Smooth muscle cell (in vitro differentiated cells): ENCODE data around the gene MTREX. TPM values are rescaled to one million over a fixed set of nuclear protein-coding genes. Genes with fewer than 3 reads are reported as not detected.

ENCODE experiments used
- DNase-seq: peaks from one replicate; lab custom pipeline; 2025; ENCODE audit not compliant: unreplicated experiment; lab: John Stamatoyannopoulos, UW
- H2AFZ ChIP-seq: fragments of 200-600 bp; sonication (generic); 2 replicates; pipeline ENCODE4 v1.6.0; 2016; ENCODE audit warnings: antibody characterized with exemption, low read depth, mild to moderate bottlenecking
- H3F3A ChIP-seq: fragments of 200-600 bp; sonication (generic); 2 replicates; pipeline ENCODE4 v1.6.0; 2017; ENCODE audit warnings: antibody characterized with exemption, low read depth
- H3K27ac ChIP-seq: fragments of 200-600 bp; sonication (generic); 2 replicates; pipeline ENCODE4 v1.5.1; 2016; ENCODE audit warnings: low read depth, mild to moderate bottlenecking
- H3K27me3 ChIP-seq: fragments of 200-600 bp; sonication (generic); 2 replicates; pipeline ENCODE4 v1.6.1; 2016; ENCODE audit warnings: low read depth, mild to moderate bottlenecking
- H3K36me3 ChIP-seq: fragments of 200-600 bp; sonication (generic); 2 replicates; pipeline ENCODE4 v1.5.1; 2016; ENCODE audit warnings: low read depth
- H3K4me1 ChIP-seq: fragments of 200-600 bp; sonication (generic); 2 replicates; pipeline ENCODE4 v1.5.1; 2016; ENCODE audit warnings: low read depth
- H3K4me2 ChIP-seq: fragments of 200-600 bp; sonication (generic); 2 replicates; pipeline ENCODE4 v1.6.0; 2016; ENCODE audit warnings: mild to moderate bottlenecking
- H3K4me3 ChIP-seq: fragments of 200-600 bp; sonication (generic); 2 replicates; pipeline ENCODE4 v1.5.1; 2016; ENCODE audit warnings: mild to moderate bottlenecking
- H3K79me2 ChIP-seq: fragments of 200-600 bp; sonication (generic); 2 replicates; pipeline ENCODE4 v1.6.0; 2016; ENCODE audit warnings: low read depth, mild to moderate bottlenecking
- H3K9ac ChIP-seq: fragments of 200-600 bp; sonication (generic); 2 replicates; pipeline ENCODE4 v1.6.0; 2016; ENCODE audit warnings: low read depth
- H3K9me3 ChIP-seq: fragments of 200-600 bp; sonication (generic); replicated peaks from 2 replicates; pipeline ENCODE4 v1.5.1; 2016; ENCODE audit warnings: low read depth
- H4K20me1 ChIP-seq: fragments of 200-600 bp; sonication (generic); 2 replicates; pipeline ENCODE4 v1.6.0; 2016; ENCODE audit warnings: low read depth
- WGBS: methylation state at CpG from one replicate; pipeline ENCODE4 v1.1.7; 2016; ENCODE audit warnings: low lambda C conversion rate; 5-methylcytosine and 5-hydroxymethylcytosine counted together
- polyA plus RNA-seq: library from polyadenylated mRNA; unstranded; fragments of >200 nt; fragmentation: Nextera tagmentation; extraction: Ambion mirVana; gene quantifications from 2 replicates; pipeline ENCODE4 v1.2.1, GENCODE V29; 2016
- total RNA-seq: library from RNA; depleted of rRNA; stranded (reverse); fragments of >200 nt; gene quantifications from 2 replicates; pipeline ENCODE4 v1.2.3, GENCODE V29; 2014
- TF ChIP-seq, protein P1 (sequence below): fragments of 200-600 bp; sonication (generic); IDR thresholded peaks from 2 replicates; pipeline ENCODE4 v1.5.1; 2017; ENCODE audit warnings: borderline replicate concordance, mild to moderate bottlenecking, antibody characterized with exemption; ENCODE audit not compliant: insufficient read depth, poor library complexity, severe bottlenecking

Gene MTREX
- total and polyA plus RNA-seq, 2 experiments from 2014 or later: 20.7 to 93.9 TPM

DNA sequence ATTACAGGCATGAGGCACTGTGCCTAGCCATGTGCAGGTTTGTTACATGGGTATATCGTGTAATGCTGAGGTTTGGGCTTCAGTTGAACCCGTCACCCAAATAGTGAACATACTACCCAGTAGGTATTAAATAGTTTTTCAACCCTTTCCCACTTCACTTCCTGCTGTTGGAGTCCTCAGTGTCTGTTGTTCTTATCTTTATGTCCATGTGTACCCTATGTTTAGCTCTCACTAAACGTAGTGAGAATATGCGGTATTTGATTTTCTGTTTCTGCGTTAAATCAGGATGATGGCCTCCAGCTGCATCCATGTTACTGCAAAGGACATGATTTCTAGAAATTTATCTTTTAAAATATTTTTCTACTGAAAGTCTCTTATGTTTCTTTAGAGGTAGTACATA is 17.8 kb downstream of the MTREX start:
- H4K20me1 ChIP-seq: peaks cover 36% of the 10 kb centered on the region
- H3K27me3 ChIP-seq: no peaks in the 10 kb centered on the region
- H3K36me3 ChIP-seq: peaks cover 14% of the 10 kb centered on the region
- H3F3A ChIP-seq: peaks cover 1% of the 10 kb centered on the region
- no peak for DNase-seq
- peaks cover 38% of the 10 kb centered on the region for H3K79me2 ChIP-seq
- H2AFZ ChIP-seq: no peak overlapping the region
- H3K27ac ChIP-seq: no peak overlapping the region
- no peaks in the 10 kb centered on the region for H3K4me1 ChIP-seq
- no peak overlapping the region for H3K9ac ChIP-seq
- no peak overlapping the region for H3K4me2 ChIP-seq
- H3K9me3 ChIP-seq: no peaks in the 10 kb centered on the region
- TF ChIP-seq, protein P1, sequence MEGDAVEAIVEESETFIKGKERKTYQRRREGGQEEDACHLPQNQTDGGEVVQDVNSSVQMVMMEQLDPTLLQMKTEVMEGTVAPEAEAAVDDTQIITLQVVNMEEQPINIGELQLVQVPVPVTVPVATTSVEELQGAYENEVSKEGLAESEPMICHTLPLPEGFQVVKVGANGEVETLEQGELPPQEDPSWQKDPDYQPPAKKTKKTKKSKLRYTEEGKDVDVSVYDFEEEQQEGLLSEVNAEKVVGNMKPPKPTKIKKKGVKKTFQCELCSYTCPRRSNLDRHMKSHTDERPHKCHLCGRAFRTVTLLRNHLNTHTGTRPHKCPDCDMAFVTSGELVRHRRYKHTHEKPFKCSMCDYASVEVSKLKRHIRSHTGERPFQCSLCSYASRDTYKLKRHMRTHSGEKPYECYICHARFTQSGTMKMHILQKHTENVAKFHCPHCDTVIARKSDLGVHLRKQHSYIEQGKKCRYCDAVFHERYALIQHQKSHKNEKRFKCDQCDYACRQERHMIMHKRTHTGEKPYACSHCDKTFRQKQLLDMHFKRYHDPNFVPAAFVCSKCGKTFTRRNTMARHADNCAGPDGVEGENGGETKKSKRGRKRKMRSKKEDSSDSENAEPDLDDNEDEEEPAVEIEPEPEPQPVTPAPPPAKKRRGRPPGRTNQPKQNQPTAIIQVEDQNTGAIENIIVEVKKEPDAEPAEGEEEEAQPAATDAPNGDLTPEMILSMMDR: no peak
- WGBS: 94% methylated on average over 5 of the region's 5 CpGs
- no peak overlapping the region for H3K4me3 ChIP-seq

DNA sequence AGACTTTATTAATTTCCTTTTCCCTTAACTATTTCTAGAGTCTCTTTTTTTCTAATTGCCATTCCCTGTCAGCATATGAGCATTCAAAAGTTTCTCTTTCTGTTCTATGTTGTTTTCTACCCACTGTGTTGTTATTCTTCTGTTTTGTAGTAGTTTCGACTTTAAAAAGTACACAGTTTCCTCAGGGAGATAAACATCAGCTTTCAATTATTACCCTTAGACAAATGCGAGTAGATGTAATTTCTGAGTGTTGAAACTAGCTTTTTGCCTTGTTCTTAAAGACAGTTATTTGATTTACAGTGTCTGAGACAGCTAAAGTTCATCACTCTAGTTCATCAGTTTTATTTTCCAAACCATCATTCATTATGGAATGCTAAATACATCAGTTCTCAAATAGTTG is 19.5 kb downstream of the MTREX start:
- peaks cover 32% of the 10 kb centered on the region for H4K20me1 ChIP-seq
- H3K4me1 ChIP-seq: no peaks in the 10 kb centered on the region
- no peak overlapping the region for H2AFZ ChIP-seq
- no peak for DNase-seq
- no peak overlapping the region for H3K4me3 ChIP-seq
- H3K79me2 ChIP-seq: peaks cover 27% of the 10 kb centered on the region
- H3K36me3 ChIP-seq: peaks cover 14% of the 10 kb centered on the region
- no peaks in the 10 kb centered on the region for H3K27me3 ChIP-seq
- H3K9me3 ChIP-seq: no peaks in the 10 kb centered on the region
- no peak overlapping the region for H3K4me2 ChIP-seq
- H3K9ac ChIP-seq: no peak overlapping the region
- H3F3A ChIP-seq: no peaks in the 10 kb centered on the region
- 90% methylated on average over 2 of the region's 2 CpGs for WGBS
- TF ChIP-seq, protein P1: no peak
- H3K27ac ChIP-seq: no peak overlapping the region

- Histone ChIP-seq H3K4me2 (no peak overlapping the region), H3K4me1 (no peaks in the 10 kb centered on the region), H3K9ac (no peak overlapping the region), H4K20me1 (peaks cover 20% of the 10 kb centered on the region), H3K27ac (no peak overlapping the region), H2AFZ (no peak overlapping the region), H3K4me3 (no peak overlapping the region), H3K27me3 (no peaks in the 10 kb centered on the region), H3F3A (peaks cover 5% of the 10 kb centered on the region), H3K79me2 (peaks cover 52% of the 10 kb centered on the region), H3K9me3 (no peaks in the 10 kb centered on the region), H3K36me3 (peaks cover 27% of the 10 kb centered on the region)
- WGBS: 41% methylated on average over 3 of the region's 3 CpGs
- TF ChIP-seq, protein P1: no peak
- no peak for DNase-seq
These were observed 23.5 kb downstream of the MTREX start for GRCh38 chr5:55331321-55331720.

DNA sequence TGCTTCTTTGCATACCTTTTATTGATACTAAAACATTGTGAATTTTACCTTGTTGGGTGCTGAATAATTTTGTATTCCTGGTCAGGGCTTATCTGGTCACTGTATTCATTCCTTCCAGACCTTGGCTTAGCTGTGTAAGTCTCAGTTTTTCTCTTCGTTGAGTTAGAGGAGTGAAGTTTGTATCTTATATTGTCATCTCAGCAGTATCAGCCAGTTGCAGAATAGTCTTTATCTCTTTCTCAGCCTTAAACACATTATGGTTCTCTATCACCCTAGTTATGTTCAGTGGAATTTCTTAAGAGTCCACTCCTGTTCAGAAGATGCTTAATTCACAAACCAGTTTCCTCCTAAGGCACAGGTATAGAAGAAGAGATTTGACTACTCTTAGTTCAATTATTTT is 25.2 kb downstream of the MTREX start:
- no peak for DNase-seq
- Histone ChIP-seq H3K4me2 (no peak overlapping the region), H2AFZ (no peak overlapping the region), H4K20me1 (peaks cover 28% of the 10 kb centered on the region), H3K79me2 (peaks cover 60% of the 10 kb centered on the region), H3K27ac (no peak overlapping the region), H3K27me3 (no peaks in the 10 kb centered on the region), H3K9me3 (no peaks in the 10 kb centered on the region), H3K9ac (no peak overlapping the region), H3K4me1 (no peaks in the 10 kb centered on the region), H3F3A (peaks cover 5% of the 10 kb centered on the region), H3K4me3 (no peak overlapping the region), H3K36me3 (peaks cover 19% of the 10 kb centered on the region)
- TF ChIP-seq, protein P1: no peak
- 93% methylated on average over 1 of the region's 1 CpG for WGBS
